HG03139 (cell line): ENCODE results near the gene CDC20.
A peak's percentile ranks its signal among the peaks of the same experiment; 100 is the strongest.
"Not testable (repeated sequence)": the region's sequence is repeated elsewhere in the genome, so short reads cannot be mapped to it uniquely, and the experiment has no call there.

Experiments
- ATAC-seq: cut with Tn5 transposase; IDR thresholded peaks from one replicate; pipeline ENCODE4 v1.9.1; 2021; ENCODE audit not compliant: unreplicated experiment

The CDC20 gene

DNA sequence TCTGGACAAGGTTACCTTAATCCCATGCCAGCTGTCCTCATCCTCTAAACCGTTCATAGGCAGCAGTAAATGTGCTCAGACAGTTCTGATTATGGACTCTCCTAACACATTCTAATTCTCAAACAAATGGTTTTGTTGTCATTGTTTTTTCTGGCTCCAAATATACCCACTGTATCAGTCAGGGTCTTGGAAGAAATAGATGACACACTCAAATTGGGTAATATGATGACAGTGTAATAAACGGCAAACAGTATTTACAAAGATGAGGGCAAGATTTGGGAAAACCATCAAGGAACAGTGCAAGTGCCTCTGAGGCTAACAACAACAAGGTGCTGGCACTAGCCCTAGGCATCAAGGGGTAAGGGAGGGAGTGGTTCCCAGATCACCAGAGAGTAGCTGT is 4.3 kb upstream of the CDC20 start:
- ATAC-seq = no peak

GRCh38 chr1:43354936-43355335 is 3.8 kb upstream of the CDC20 start:
- no peak for ATAC-seq

DNA sequence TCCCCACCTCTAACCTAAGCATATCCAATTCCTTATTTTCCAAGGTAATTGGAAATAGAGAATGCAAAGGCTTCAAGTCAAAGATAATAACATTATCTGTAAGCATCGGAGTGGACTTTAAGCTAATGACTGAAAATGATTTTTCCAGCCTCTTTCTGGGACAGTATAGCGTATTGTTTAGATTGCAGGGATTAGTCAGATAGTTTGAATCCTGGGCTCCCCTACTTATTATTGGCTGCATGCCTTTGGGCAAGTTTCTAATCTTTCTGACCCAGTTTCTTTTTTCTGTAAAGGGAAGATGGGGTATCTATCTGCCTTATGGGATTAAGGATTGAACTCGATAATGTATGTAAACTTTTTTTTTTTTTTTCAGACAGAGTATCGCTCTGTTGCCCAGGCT is 1.5 kb upstream of the CDC20 start:
- no peak for ATAC-seq

- no peak for ATAC-seq
These were observed 548 bp upstream of the CDC20 start for GRCh38 chr1:43358121-43358745.

DNA sequence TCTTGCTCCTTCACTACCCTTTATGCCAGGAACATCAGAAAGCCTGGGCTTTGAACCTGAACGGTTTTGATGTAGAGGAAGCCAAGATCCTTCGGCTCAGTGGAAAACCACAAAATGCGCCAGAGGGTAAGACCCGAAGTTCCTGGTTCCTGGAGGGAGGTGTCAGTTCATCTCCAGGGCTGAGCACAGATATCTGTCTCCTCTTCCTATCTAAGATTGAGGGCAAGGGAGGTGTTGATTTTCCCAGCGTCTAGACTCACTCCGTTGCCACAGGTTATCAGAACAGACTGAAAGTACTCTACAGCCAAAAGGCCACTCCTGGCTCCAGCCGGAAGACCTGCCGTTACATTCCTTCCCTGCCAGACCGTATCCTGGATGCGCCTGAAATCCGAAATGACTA is 915 bp downstream of the CDC20 start:
- no peak for ATAC-seq

GRCh38 chr1:43360616-43361015 is 1.8 kb downstream of the CDC20 start:
- no peak for ATAC-seq

GRCh38 chr1:43363283-43363934 is 4.6 kb downstream of the CDC20 start:
- no peak for ATAC-seq

GRCh38 chr1:43363935-43364525 is 5.2 kb downstream of the CDC20 start:
- ATAC-seq = no peak

DNA sequence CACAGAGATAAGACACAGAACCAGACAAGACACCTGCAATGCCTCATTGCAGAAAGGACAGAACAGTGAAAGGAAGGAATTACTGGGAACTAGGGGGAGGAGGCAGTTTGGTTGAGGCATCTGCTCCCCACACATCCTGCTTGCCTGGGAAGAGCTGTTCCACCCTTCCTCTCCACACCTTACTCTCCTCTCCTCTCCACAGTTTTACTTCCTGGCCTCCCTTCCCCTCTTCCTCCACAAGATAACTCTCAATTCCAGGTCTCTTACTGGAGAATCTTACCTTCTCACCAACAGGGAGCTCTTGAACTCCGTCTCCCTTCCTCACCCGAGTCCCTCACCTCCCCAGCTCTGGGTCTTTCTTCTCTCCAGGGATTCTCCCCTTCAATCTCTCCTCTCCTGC is 6.9 kb downstream of the CDC20 start:
- ATAC-seq = no peak

DNA sequence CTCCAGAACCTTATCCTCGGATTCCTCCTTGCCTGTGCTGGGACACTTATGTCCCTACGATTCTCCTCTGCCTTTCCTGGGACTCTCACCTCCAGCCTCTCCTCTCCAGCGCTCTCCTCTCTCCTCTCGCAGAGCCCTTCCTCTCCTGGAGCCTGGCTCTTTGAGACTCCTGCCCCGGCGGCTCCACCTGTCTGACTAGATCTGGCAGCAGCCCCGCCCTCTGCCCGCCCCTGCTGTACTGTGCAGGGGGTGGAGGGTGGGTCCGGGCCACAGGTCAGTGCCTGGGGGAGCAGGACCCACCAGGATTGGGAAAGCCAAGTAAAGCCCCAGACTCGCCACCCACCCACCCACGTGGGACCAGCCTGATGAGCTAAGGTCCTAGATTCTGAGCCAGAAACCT is 7.4 kb downstream of the CDC20 start:
- no peak for ATAC-seq

- no peak for ATAC-seq
These were observed 7.8 kb downstream of the CDC20 start for GRCh38 chr1:43366601-43367025.

DNA sequence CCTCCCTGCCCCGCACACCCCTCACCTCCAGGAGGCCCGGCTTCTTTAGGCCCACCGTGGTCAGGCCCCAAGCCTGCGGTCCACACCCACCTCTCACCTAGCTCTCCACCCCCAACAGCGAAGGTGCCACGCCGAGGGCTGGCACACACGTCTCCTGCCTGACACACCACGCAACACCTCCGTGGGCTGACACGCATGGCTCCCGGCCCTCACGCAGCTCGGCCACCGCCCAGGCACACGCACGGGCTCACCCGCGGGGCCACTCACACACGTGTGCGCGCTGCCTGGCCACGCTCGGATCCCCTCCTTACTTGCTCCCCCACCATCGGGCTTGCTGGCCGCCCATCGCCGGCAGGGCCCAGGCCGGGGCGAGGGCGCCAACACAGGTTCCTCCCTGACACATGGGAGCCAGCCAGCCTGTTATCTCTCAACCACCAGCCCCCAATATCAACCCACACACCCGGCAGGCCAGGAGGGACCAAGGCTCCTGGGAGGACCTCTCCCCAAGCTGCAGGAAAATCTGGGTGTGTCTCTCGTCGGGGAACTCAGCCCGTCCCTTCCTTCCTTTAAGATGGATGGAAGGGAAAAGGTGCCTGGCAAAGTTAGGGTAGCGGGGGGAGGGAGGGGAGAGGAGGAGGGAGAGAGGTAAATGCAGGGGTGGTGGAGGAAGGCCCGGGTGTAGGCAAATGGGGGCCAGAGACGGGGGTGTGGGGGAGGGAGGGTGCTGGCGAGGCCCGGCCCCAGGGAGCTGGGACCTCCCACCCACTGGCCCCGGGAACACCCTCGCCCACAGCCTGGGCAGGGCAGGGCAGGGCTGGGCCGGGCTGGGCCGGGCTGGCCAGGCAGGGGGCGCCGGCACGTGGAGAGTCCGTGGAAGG is 8.5 kb downstream of the CDC20 start:
- peak; percentile 32 for ATAC-seq

GRCh38 chr1:43367904-43368645 is 9.3 kb downstream of the CDC20 start, which contains the start of gene ELOVL1:
ELOVL1 (minus strand) TSS chr1:43368011; CDS start chr1:43365609, 2,402 bp downstream.
- ATAC-seq = peak; percentile 63

- ATAC-seq = no peak
These were observed 9.9 kb downstream of the CDC20 start for GRCh38 chr1:43368646-43369020.

DNA sequence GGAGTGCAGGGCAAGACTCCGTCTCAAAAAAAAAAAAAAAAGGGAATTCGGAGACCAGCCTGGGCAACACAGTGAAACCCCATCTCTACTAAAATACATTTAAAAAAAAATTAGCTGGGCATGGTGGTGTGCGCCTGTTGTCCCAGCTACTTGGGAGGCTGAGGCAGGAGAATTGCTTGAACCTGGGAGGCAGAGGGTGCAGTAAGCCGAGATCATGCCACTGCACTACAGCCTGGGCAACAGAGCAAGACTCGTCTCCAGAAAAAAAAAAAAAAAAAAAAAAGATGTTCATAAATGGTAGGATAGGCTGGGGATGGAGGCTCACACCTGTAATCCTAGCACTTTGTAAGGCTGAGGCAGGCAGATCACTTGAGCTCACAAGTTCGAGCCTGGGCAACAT is 11.0 kb downstream of the CDC20 start:
- not testable (repeated sequence) for ATAC-seq

GRCh38 chr1:43370564-43370963 is 11.8 kb downstream of the CDC20 start:
- no peak for ATAC-seq

- ATAC-seq = no peak
These were observed 13.4 kb downstream of the CDC20 start for GRCh38 chr1:43372172-43372571.

DNA sequence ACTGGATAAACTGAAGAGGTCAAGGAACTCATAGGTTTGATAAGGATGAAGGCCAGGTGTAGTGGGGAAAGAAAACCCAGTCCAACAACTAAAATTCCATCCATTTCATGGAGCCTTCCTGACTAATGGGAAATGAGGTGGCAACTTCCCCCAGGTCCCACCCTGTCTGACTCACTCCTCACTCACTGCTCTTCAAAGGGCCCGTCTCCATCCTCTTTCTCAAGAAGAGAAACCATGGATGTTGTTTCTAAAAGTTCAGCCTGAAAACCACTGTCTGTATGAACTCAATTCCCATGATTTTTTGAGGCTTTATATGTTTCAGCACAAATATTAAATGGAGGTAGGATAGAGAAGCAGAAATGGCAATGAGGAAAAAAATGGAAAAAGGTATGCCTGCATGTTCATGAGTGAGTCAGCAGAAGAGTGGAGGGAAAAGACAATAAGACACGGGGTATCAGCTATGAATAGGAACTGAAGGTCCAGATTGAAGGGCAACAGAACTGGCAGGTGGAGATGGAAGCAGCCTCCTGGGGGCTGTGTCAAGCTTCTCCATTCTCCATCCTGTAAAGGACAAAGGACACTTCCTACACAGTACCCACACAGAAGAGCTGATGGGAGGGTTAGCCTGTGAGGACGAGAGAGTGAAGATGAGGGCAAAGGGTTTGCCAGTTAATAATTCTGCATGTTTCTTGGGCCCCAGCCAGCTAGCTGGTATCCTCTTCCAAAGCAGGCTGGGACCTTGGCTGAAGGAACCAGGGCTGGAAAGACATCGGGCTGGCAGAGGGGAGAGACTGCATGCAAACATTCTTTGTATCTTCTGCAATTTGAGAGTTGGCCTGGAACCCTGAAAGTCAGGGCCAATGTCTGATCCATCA is 14.5 kb downstream of the CDC20 start:
- no peak for ATAC-seq

DNA sequence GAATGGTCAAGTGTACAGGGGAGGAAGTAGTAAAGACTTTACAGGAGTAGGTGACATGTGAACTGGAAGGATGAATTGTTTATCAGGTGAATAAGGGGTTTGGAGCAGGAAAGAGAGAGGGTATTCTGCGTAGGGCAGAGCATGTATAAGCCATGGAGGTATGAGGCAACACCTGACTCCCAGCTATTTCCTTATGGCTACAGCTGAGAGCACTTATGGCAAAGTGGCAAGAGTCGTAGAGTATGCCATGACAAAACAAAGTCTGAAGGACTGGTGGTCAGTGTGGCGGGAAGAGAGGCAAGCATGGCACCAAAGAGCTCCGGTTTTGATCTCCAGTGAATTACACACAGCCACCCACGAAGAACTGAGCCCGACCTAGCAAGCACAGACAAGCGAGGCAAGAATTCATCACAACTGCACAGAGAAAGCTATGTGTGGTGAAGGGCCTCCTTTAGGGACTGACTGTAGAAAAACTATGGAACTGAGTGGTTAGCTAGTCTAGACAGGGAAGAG is 18.0 kb downstream of the CDC20 start:
- ATAC-seq = no peak

DNA sequence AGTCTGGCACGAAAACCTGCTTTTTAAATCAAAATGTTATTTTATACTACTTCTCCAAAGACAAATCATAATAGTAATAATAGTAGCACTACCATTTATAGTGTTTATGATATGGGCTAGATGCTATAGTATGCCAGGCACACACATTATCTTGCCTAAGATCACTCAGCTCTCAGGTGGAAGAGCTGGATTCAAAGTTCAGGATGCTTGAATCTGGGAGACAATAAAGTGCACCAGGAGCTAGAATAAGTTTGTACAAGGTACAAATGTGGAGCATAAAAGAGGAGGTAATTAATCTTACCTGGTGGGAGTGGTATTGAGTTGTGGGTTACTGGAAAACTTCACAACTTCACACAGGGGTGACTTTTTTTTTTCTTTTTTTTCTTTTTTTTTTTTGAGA is 19.1 kb downstream of the CDC20 start:
- ATAC-seq = no peak
